Activated CD8-positive, alpha-beta memory T cell treated with anti-CD3 and anti-CD28 coated beads for 36 hours (primary cell): ENCODE measurements around the gene TXNDC11. TPM values are rescaled to one million over a fixed set of nuclear protein-coding genes. Genes with fewer than 3 reads are reported as not detected.

ENCODE experiments used
- CTCF ChIA-PET: fragments of 350-600 bp; sonication (Branson Sonifier 250); formaldehyde crosslinking; loops from one replicate; lab custom pipeline; 2021; ENCODE audit warnings: antibody characterized with exemption; lab: Charles Lee
- POLR2A ChIA-PET: fragments of 350-600 bp; sonication (Branson Sonifier 250); formaldehyde crosslinking; loops from one replicate; lab custom pipeline; 2021; ENCODE audit warnings: antibody characterized with exemption; lab: Charles Lee
- total RNA-seq, 2 experiments: library from RNA; stranded (reverse); gene quantifications; one replicate each; pipeline ENCODE4 v1.2.3, GENCODE V29; 2021

Gene TXNDC11
- total RNA-seq, 2 experiments from 2014 or later = 32.1 to 36.1 TPM

DNA sequence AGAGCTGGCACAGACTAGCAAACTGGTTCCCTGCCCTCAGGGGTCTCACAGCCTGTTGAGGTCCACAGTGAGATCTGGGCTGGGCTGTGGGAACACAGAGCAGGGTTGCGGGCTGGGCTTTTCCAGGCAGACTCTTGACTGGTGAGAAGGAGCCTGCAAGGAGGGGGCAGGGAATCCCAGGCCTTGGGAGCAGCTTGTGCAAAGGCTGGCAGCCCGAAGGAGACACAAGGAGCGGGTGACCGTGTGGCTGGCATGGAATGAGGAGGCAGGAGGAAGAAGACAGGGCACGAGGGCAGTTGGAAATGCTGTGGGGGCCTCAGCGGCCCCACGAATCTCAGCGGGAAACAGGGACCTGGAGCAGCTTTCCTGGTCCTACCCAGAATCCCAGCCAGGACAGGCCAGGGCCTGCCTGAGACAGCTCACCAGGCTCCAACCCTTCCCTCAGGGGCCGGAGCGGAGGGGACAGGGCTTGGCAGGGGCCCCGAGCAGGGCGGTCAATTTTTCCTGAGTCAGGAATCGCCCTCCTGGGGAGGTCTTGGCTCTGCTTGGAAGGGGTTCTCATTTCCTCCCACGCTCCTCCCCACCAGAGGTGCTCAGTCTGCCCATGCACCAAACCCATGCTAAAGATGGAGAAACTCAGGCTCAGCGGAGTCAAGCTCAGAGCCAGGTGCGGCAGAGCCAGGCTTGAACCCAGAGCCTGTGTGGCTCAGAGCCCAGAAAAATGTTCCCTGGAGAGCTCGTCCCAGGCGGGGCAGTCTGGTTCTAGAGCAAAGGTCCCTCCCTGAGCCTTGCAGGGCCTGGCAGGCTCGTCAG lies 83.6 kb downstream of the TXNDC11 start:
- CTCF ChIA-PET = interaction anchor here (0.8 kb wide), 1 partner anchor 23 kb away, joined by 3 read pairs; no protein-coding TSS in a partner anchor
- POLR2A ChIA-PET = interaction anchor here (0.6 kb wide), 2 partner anchors 43 to 46 kb away, joined by 3 to 8 read pairs; no protein-coding TSS in a partner anchor

DNA sequence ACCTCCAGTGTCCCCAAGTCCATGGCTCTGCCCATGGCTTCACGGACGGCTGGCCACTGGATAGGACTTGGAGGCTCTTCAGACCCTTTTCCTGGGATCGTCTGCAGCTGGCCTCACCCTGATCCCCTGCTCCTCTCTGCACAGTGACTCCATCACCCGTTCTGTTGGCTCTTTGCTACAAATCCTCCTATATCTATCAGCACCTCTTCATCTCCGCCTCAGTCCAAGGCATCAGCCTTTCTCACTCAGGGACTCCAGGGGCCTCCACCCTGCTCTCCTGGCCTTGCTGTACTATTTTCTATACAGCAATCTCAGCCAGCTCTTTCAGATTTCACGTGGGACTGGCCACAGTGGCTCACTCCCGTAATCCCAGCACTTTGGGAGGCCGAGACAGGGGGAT lies 85.1 kb downstream of the TXNDC11 start:
- POLR2A ChIA-PET = no interaction called here

DNA sequence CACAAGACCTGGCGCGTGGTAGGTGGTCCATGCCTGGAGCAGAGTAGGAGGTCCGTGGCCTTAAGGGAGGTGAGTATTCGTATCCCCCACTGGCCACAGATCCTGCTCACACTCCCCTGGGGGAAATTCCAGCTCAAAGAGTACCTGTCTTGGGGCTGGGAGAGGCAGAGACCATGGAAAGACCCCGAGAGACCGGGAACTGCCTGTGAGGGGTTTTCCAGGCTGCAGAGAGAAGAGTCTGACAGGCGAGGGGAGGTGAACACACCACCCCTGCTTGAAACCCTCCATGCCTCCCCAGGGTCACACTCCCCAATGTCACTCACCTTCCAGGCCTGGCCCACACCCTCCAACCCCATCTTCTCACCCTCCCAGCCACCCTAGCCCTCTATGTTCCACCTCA lies 87.0 kb downstream of the TXNDC11 start:
- CTCF ChIA-PET = interaction anchor here (1.1 kb wide), 1 partner anchor 13 kb away, joined by 3 read pairs; no protein-coding TSS in a partner anchor
- POLR2A ChIA-PET = no interaction called here

More for the DNA sequence above, 85.1 kb downstream of the TXNDC11 start:
- CTCF ChIA-PET = no interaction called here

GRCh38 chr16:11651796-11652195 lies 90.9 kb downstream of the TXNDC11 start:
- ChIA-PET POLR2A (no interaction called here), CTCF (no interaction called here)

GRCh38 chr16:11650641-11651591 lies 91.7 kb downstream of the TXNDC11 start:
- CTCF ChIA-PET = no interaction called here
- POLR2A ChIA-PET = no interaction called here

DNA sequence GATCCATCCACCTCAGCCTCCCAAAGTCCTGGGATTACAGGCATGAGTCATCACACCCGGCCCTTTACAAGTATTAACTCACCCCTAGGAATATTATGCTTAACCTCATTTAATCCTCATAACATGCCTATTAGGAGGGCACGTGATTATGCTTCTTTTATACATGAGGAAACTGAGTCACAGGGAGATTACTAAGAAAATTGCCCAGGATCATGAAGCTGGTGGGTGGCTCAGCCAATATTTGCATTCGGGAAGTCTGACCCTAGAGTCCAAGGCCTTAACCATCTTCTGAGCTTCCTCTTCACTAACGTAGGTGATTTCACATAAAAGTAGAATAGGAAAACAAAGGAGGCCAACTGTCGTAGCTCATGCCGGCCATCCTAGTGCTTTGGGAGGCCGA lies 93.4 kb downstream of the TXNDC11 start:
- ChIA-PET CTCF (no interaction called here), POLR2A (interaction anchor here (0.6 kb wide), 1 partner anchor 40 kb away, joined by 4 read pairs; no protein-coding TSS in a partner anchor)

GRCh38 chr16:11642765-11643116 lies 99.9 kb downstream of the TXNDC11 start:
- POLR2A ChIA-PET = no interaction called here
- CTCF ChIA-PET = interaction anchor here (0.6 to 3.6 kb wide), 8 partner anchors 13 to 676 kb away, joined by 3 to 29 read pairs (median 3); no protein-coding TSS in a partner anchor

GRCh38 chr16:11640987-11641817 lies 101.5 kb downstream of the TXNDC11 start:
- POLR2A ChIA-PET = no interaction called here
- CTCF ChIA-PET = interaction anchor here (0.6 to 3.6 kb wide), 12 partner anchors 10 to 235 kb away, joined by 3 to 29 read pairs (median 3); no protein-coding TSS in a partner anchor

GRCh38 chr16:11639925-11640899 lies 102.4 kb downstream of the TXNDC11 start:
- POLR2A ChIA-PET = no interaction called here
- CTCF ChIA-PET = interaction anchor here (0.6 to 3.6 kb wide), 9 partner anchors 19 to 196 kb away, joined by 3 to 29 read pairs (median 3); no protein-coding TSS in a partner anchor

GRCh38 chr16:11639008-11639562 lies 103.6 kb downstream of the TXNDC11 start:
- POLR2A ChIA-PET = no interaction called here
- CTCF ChIA-PET = no interaction called here

- POLR2A ChIA-PET = no interaction called here
- CTCF ChIA-PET = interaction anchor here (1.2 kb wide), 1 partner anchor 242 kb away, joined by 3 read pairs; no protein-coding TSS in a partner anchor
Measured at GRCh38 chr16:11638140-11638539, 104.5 kb downstream of the TXNDC11 start.

DNA sequence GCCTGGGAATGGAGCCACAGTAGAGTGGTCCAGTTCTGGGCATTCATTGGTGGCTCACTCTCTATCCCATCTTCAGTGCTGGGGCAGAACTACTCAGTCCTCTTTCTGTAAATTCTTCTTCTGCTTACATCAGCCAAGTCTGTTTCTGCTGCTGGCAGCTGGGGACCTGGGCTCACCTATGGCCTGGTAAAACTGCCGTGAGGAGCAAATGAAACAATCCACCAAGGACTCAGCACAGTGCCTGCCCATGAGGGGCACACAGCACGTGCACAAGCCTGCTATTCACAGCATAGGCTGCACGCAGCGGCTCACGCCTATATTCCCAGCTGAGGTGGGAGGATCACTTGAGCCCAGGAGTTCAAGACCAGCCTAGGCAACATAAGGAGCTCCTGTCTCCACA lies 105.3 kb downstream of the TXNDC11 start:
- ChIA-PET POLR2A (no interaction called here), CTCF (interaction anchor here (1.2 kb wide), 1 partner anchor 241 kb away, joined by 3 read pairs; no protein-coding TSS in a partner anchor)

GRCh38 chr16:11636172-11636721 lies 106.4 kb downstream of the TXNDC11 start:
- ChIA-PET CTCF (interaction anchor here (1.0 to 1.7 kb wide), 2 partner anchors 11 to 105 kb away, joined by 4 read pairs; no protein-coding TSS in a partner anchor), POLR2A (no interaction called here)

GRCh38 chr16:11635679-11636171 lies 106.9 kb downstream of the TXNDC11 start:
- ChIA-PET CTCF (interaction anchor here (1.0 to 1.7 kb wide), 2 partner anchors 12 to 104 kb away, joined by 4 read pairs; no protein-coding TSS in a partner anchor), POLR2A (no interaction called here)

DNA sequence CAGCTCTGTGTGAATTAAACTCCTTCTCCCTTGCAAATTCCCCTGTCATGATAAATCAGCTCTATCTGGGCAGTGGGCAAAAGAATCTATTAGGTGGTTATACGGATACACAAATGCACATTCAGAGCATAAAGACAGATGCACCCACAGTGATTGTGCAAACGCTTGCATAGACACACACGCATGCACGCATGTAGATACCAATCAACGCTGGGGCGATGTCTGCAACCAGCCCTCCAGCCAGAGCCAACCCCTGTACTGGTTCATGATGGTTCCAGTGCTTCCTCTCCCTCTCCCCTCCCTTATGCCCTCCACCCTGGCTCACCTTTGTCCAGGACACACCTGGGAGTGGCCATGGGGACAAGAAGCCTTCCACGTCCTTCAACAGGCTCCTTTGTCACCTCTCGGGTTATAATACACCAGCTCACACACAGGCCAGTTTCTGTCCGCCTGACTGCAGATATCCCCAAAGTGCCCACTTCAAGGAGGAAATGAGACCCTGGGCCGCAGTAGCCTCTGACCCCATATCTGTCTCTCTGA lies 107.5 kb downstream of the TXNDC11 start:
- CTCF ChIA-PET = interaction anchor here (1.7 kb wide), 1 partner anchor 12 kb away, joined by 4 read pairs; no protein-coding TSS in a partner anchor

DNA sequence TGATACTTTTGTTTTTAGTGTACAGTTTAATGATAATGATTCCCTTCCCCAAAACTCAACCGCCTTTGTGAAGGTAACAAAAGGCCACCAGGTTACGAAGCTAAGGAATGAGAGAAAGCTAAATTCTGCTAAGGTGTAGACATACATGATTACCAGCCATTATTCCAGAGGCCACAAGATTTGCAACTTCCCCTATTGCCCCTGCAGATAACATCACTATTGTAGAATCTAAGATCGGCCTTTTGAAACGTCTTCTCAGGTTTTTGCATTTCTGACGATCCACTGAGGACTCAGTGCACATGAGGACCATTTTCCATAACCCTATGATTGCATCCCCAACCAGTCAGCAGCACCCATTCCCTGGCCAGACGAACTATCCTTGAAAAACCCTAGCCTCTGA lies 108.3 kb downstream of the TXNDC11 start:
- CTCF ChIA-PET = no interaction called here
- POLR2A ChIA-PET = no interaction called here

More for the DNA sequence above, 107.5 kb downstream of the TXNDC11 start:
- POLR2A ChIA-PET = no interaction called here
